HCT116 (cell line): ENCODE measurements around the gene GYPA. TPM values are rescaled to one million over a fixed set of nuclear protein-coding genes. Genes with fewer than 3 reads are reported as not detected.

Source experiments
- ATAC-seq: fragments of 200-7000 bp; cut with Tn5 transposase; 2 replicates; pipeline ENCODE4 v1.9.1; 2020; ENCODE audit warnings: mild to moderate bottlenecking, moderate library complexity
- BruUV-seq: library from RNA; stranded (reverse); fragments of 400-500 nt; replicated peaks from 2 replicates; lab custom pipeline; 2021; lab: Mats Ljungman, UMichigan
- CTCF ChIA-PET: fragments of 300-600 bp; sonication (Branson Sonifier 250); formaldehyde crosslinking; loops from one replicate; lab custom pipeline; 2021; ENCODE audit warnings: antibody characterized with exemption; lab: Charles Lee
- POLR2A ChIA-PET: fragments of 300-600, 350-600 bp; sonication (Branson Sonifier 250); formaldehyde crosslinking; loops from one replicate; lab custom pipeline; 2021; ENCODE audit warnings: antibody characterized with exemption; lab: Charles Lee
- RAD21 ChIA-PET, 2 experiments: fragments of 300-600 bp; sonication (Branson Sonifier 250); formaldehyde crosslinking; loops; one replicate each; lab custom pipeline; 2023; ENCODE audit warnings: low total read pairs in 2 of 2; ENCODE audit not compliant: uncharacterized antibody in 2 of 2, unreplicated experiment in 2 of 2, low non-redundant PET in 1 of 2; lab: Charles Lee
- DNase-seq: peaks from one replicate; pipeline ENCODE4 v3.0.0-alpha.2; 2010; ENCODE audit warnings: low read depth, low spot score
- H2AFZ ChIP-seq: fragments of 200-600 bp; shearing (Covaris generic), sonication (generic); 2 replicates; pipeline ENCODE4 v1.6.1; 2017; ENCODE audit warnings: low read depth, mixed run types, mixed read lengths, antibody characterized with exemption, low read length; ENCODE audit not compliant: poor library complexity, severe bottlenecking
- H3K27ac ChIP-seq: 2 replicates; pipeline ENCODE4 v1.5.1; 2012; ENCODE audit warnings: low read depth, low read length
- H3K27me3 ChIP-seq: fragments of 200-600 bp; sonication (generic); 2 replicates; pipeline ENCODE4 v1.6.1; 2016; ENCODE audit warnings: mixed run types, low read length, mixed read lengths; ENCODE audit not compliant: insufficient read depth
- H3K36me3 ChIP-seq, 2 experiments: fragments of 200-500 bp in 1 of 2; fragments of 200-600 bp in 1 of 2; sonication (Bioruptor generic) in 1 of 2; sonication (generic) in 1 of 2; 2 replicates each; pipeline versions ENCODE4 v1.5.1 to v1.6.1; 2014 to 2016; ENCODE audit warnings: low read length in 2 of 2, inconsistent platforms in 1 of 2, mixed read lengths in 1 of 2, mixed run types in 1 of 2; ENCODE audit not compliant: insufficient read depth in 2 of 2, control insufficient read depth in 1 of 2
- H3K4me1 ChIP-seq, 2 experiments: fragments of 200-600 bp in 1 of 2; sonication (generic) in 1 of 2; 2 replicates each; pipeline versions ENCODE4 v1.5.1 to v1.6.1; 2012 to 2017; ENCODE audit warnings: low read length in 2 of 2, inconsistent platforms in 1 of 2, mild to moderate bottlenecking in 1 of 2, mixed read lengths in 1 of 2, mixed run types in 1 of 2, moderate library complexity in 1 of 2; ENCODE audit not compliant: insufficient read depth in 2 of 2, control insufficient read depth in 1 of 2
- H3K4me2 ChIP-seq: fragments of 200-600 bp; sonication (generic); 2 replicates; pipeline ENCODE4 v1.6.1; 2017; ENCODE audit warnings: mixed run types, low read length, mixed read lengths
- H3K4me3 ChIP-seq, 2 experiments: fragments of 200-600 bp in 1 of 2; sonication (generic) in 1 of 2; replicated peaks in 1 of 2; 2 replicates each; pipeline ENCODE4 v1.5.1; 2011 to 2016; ENCODE audit warnings: low read length in 2 of 2, control low read depth in 1 of 2, low read depth in 1 of 2, mild to moderate bottlenecking in 1 of 2, mixed read lengths in 1 of 2, mixed run types in 1 of 2
- H3K79me2 ChIP-seq: fragments of 200-600 bp; sonication (generic); 2 replicates; pipeline ENCODE4 v1.6.1; 2017; ENCODE audit warnings: mild to moderate bottlenecking, mixed run types, low read length, moderate library complexity, mixed read lengths; ENCODE audit not compliant: insufficient read depth
- H3K9ac ChIP-seq: fragments of 200-600 bp; sonication (generic); 2 replicates; pipeline ENCODE4 v1.6.1; 2016; ENCODE audit warnings: low read length, mixed read lengths
- H3K9me2 ChIP-seq: fragments of 200-600 bp; sonication (generic), shearing (Covaris generic); 2 replicates; pipeline ENCODE4 v1.6.1; 2017; ENCODE audit warnings: mixed run types, mild to moderate bottlenecking, moderate library complexity; ENCODE audit not compliant: insufficient read depth
- H3K9me3 ChIP-seq, 2 experiments: fragments of 200-500 bp in 1 of 2; fragments of 200-600 bp in 1 of 2; sonication (Bioruptor generic) in 1 of 2; sonication (generic) in 1 of 2; 2 replicates each; pipeline ENCODE4 v1.6.1; 2014 to 2017; ENCODE audit warnings: low read length in 2 of 2, mixed read lengths in 2 of 2, inconsistent platforms in 1 of 2, low read depth in 1 of 2, mild to moderate bottlenecking in 1 of 2, mixed run types in 1 of 2, moderate library complexity in 1 of 2; ENCODE audit not compliant: control insufficient read depth in 1 of 2, insufficient read depth in 1 of 2
- H4K20me1 ChIP-seq: fragments of 200-600 bp; sonication (generic), shearing (Covaris generic); 2 replicates; pipeline ENCODE4 v1.6.1; 2017; ENCODE audit warnings: mixed run types, mild to moderate bottlenecking, moderate library complexity; ENCODE audit not compliant: insufficient read depth
- CBX3 ChIP-seq: IDR thresholded peaks from 2 replicates; pipeline ENCODE4 v1.6.1; 2012; ENCODE audit warnings: low read depth
- CTCF ChIP-seq, 3 experiments: fragments of 200-600 bp in 1 of 3; sonication (generic) in 1 of 3; IDR thresholded peaks in 2 of 3; conservative IDR thresholded peaks in 1 of 3; 2 replicates each; pipeline ENCODE4 v1.5.1; 2012 to 2017; ENCODE audit warnings: low read depth in 2 of 3, low read length in 2 of 3, antibody characterized with exemption in 1 of 3, borderline replicate concordance in 1 of 3, control low read depth in 1 of 3, mild to moderate bottlenecking in 1 of 3, mixed read lengths in 1 of 3, mixed run types in 1 of 3, moderate library complexity in 1 of 3; ENCODE audit not compliant: insufficient read depth in 1 of 3
- EGR1 ChIP-seq: IDR thresholded peaks from 2 replicates; pipeline ENCODE4 v1.6.1; 2012; ENCODE audit warnings: low read depth
- EZH2 ChIP-seq: fragments of 200-600 bp; sonication (generic); IDR thresholded peaks from 2 replicates; pipeline ENCODE4 v1.6.1; 2017; ENCODE audit warnings: antibody characterized with exemption, mixed run types
- FOSL1 ChIP-seq: IDR thresholded peaks from 2 replicates; pipeline ENCODE4 v1.6.1; 2012; ENCODE audit warnings: low read depth
- JUND ChIP-seq: IDR thresholded peaks from 2 replicates; pipeline ENCODE4 v1.6.1; 2012
- MAX ChIP-seq: IDR thresholded peaks from 2 replicates; pipeline ENCODE4 v1.6.1; 2012
- POLR2AphosphoS5 ChIP-seq: IDR thresholded peaks from 2 replicates; pipeline ENCODE4 v1.6.1; 2011; ENCODE audit warnings: mild to moderate bottlenecking, low read depth, low read length, moderate library complexity
- RAD21 ChIP-seq: IDR thresholded peaks from 2 replicates; pipeline ENCODE4 v1.6.1; 2012; ENCODE audit warnings: low read depth, mild to moderate bottlenecking
- REST ChIP-seq: IDR thresholded peaks from 2 replicates; pipeline ENCODE4 v1.6.1; 2012; ENCODE audit warnings: low read depth
- SIN3A ChIP-seq: IDR thresholded peaks from 2 replicates; pipeline ENCODE4 v1.6.1; 2012; ENCODE audit warnings: low read depth
- SRF ChIP-seq: IDR thresholded peaks from 2 replicates; pipeline ENCODE4 v1.6.1; 2012; ENCODE audit warnings: low read depth
- TCF7L2 ChIP-seq: IDR thresholded peaks from 2 replicates; pipeline ENCODE4 v1.7.0; 2011; ENCODE audit warnings: borderline replicate concordance, inconsistent platforms; ENCODE audit not compliant: insufficient read depth, insufficient read length; ENCODE audit errors: extremely low read depth
- YY1 ChIP-seq: IDR thresholded peaks from 2 replicates; pipeline ENCODE4 v1.6.1; 2011; ENCODE audit warnings: low read length, low read depth, moderate library complexity, mild to moderate bottlenecking; ENCODE audit not compliant: insufficient replicate concordance; ENCODE audit errors: extremely low read depth
- ZBTB33 ChIP-seq: IDR thresholded peaks from 2 replicates; pipeline ENCODE4 v1.6.1; 2011; ENCODE audit warnings: mild to moderate bottlenecking, low read length, moderate library complexity; ENCODE audit not compliant: insufficient replicate concordance; ENCODE audit errors: extremely low read depth
- ZFX ChIP-seq: fragments of 450-650 bp; IDR thresholded peaks from 2 replicates; pipeline ENCODE4 v1.6.1; 2017
- ZNF274 ChIP-seq: fragments of 200-500 bp; sonication (Bioruptor generic); IDR thresholded peaks from 2 replicates; pipeline ENCODE4 v1.6.1; 2014; ENCODE audit warnings: mild to moderate bottlenecking, low read depth, low read length, inconsistent platforms
- intact Hi-C: fragments of 100-400 bp; cut with micrococcal nuclease; formaldehyde crosslinking; loops from 2 replicates; pipeline ENCODE4 v1.10.0; 2022
- total RNA-seq: library from RNA; stranded (reverse); gene quantifications from one replicate; pipeline ENCODE4 v1.2.1, GENCODE V29; 2021; ENCODE audit not compliant: unreplicated experiment

Gene GYPA
- total RNA-seq, 1 experiment from 2014 or later, result not detected

- no peak overlapping the region for H3K4me2 ChIP-seq
- no peaks in the 10 kb centered on the region for H4K20me1 ChIP-seq
- no peak overlapping the region for H3K9ac ChIP-seq
- no peaks in the 10 kb centered on the region for H3K36me3 ChIP-seq
- DNase-seq (no peak), ATAC-seq (no peak)
- no peak overlapping the region for H3K4me3 ChIP-seq
- H3K27ac ChIP-seq, result no peak overlapping the region
- RAD21 ChIA-PET, result no interaction called here
- H3K4me1 ChIP-seq, result no peaks in the 10 kb centered on the region
- POLR2A ChIA-PET, result no interaction called here
- TF ChIP-seq JUND, result no peak
- no peak for TF ChIP-seq REST
- TF ChIP-seq SRF, result no peak
- TF ChIP-seq POLR2AphosphoS5, result no peak
- TF ChIP-seq ZBTB33, result no peak
- TF ChIP-seq RAD21, result no peak
- no peak for TF ChIP-seq SIN3A
- no peak for TF ChIP-seq CTCF (IDR thresholded peaks at IDR 0.05 in 2 of 3, conservative IDR thresholded peaks at IDR 0.05 in 1 of 3; ENCODE audit: borderline replicate concordance in 1 of 3, insufficient read depth in 1 of 3, low read depth in 2 of 3, low read length in 2 of 3)
- TF ChIP-seq FOSL1, result no peak
- no peak for TF ChIP-seq EZH2
- TF ChIP-seq ZNF274, result no peak
- no peak for TF ChIP-seq MAX
- TF ChIP-seq YY1, result no peak
- TF ChIP-seq CBX3, result no peak
- no peak for TF ChIP-seq EGR1
- TF ChIP-seq ZFX, result no peak
- TF ChIP-seq TCF7L2, result no peak
- intact Hi-C loops, result no loop called here
- no peaks in the 10 kb centered on the region for H3K79me2 ChIP-seq
- BruUV-seq, result no TSS peak
- H3K9me2 ChIP-seq, result no peaks in the 10 kb centered on the region
- H3K9me3 ChIP-seq, result no peaks in the 10 kb centered on the region
- no peaks in the 10 kb centered on the region for H3K27me3 ChIP-seq
- no peak overlapping the region for H2AFZ ChIP-seq
- CTCF ChIA-PET, result no interaction called here
These were observed 44.6 kb upstream of the GYPA start for GRCh38 chr4:144185086-144185485.
